Coronary artery (tissue), 2 donors: Measurements from ENCODE around the gene CCDC126.

Experiments
- DNase-seq: peaks from one replicate; pipeline ENCODE4 v3.0.0-alpha.2; 2017; ENCODE audit warnings: low spot score
- H3K27ac ChIP-seq, 2 donors: fragments of 200-600 bp; sonication (generic); one replicate each; pipeline ENCODE4 v1.5.1; 2016 to 2019
- H3K4me3 ChIP-seq: fragments of 200-600 bp; sonication (generic); 2 replicates; pipeline ENCODE4 v1.5.1; 2016; ENCODE audit warnings: mild to moderate bottlenecking, moderate library complexity
- CTCF ChIP-seq: fragments of 200-600 bp; sonication (generic); IDR thresholded peaks from one replicate; pipeline ENCODE4 v1.5.1; 2019; ENCODE audit warnings: antibody characterized with exemption

The CCDC126 gene

DNA sequence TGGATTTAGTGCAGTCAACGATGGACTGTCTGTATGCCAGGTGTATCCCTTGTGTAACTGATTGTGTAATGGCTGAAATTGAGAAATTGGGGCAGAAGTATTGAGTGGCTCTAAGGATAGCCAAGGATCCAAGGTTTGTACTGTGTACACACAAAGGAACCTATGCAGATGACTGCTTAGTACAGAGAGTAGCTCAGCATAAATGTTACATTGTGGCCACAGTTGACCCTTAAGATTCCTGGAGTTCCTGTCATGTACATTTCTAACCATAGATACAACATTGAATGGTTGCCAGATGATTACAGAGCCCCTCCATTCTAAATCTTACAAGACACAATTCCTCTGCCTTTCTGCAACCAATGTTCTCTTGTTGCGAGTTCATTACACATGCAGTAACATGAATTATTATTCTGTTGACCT lies 25.3 kb downstream of the CCDC126 start:
- no peak for TF ChIP-seq CTCF
- no peak for DNase-seq
- no peak overlapping the region for H3K4me3 ChIP-seq
- H3K27ac ChIP-seq = no peak overlapping the region

- Histone ChIP-seq H3K27ac (no peak overlapping the region), H3K4me3 (no peak overlapping the region)
- no peak for DNase-seq
- no peak for TF ChIP-seq CTCF
Observed at GRCh38 chr7:23628370-23628769, 31.2 kb downstream of the CCDC126 start.

DNA sequence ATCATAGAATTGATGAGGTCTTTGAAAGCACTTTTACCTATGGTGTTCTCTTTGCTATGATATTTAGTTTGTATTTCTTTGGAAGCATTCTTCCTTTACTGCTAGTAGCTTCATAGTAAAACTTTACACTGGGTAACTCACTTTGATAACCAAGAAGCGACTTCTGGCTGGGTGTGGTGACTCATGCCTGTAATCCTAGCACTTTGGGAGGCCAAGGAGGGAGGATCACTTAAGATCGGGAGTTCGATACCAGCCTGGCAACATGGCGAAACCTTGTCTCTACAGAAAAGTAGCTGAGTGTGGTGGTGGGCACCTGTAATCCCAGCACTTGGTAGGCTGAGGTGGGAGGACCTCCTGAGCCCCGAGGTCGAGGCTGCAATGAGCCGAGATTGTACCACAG lies 36.2 kb downstream of the CCDC126 start:
- Histone ChIP-seq H3K27ac (no peak overlapping the region), H3K4me3 (no peak overlapping the region)
- no peak for TF ChIP-seq CTCF
- no peak for DNase-seq

GRCh38 chr7:23645822-23646221 lies 48.6 kb downstream of the CCDC126 start:
- no peak for TF ChIP-seq CTCF
- DNase-seq = no peak
- Histone ChIP-seq H3K4me3 (no peak overlapping the region), H3K27ac (no peak overlapping the region)

GRCh38 chr7:23653942-23654341 lies 56.8 kb downstream of the CCDC126 start:
- H3K4me3 ChIP-seq = no peak overlapping the region
- no peak for TF ChIP-seq CTCF
- H3K27ac ChIP-seq = no peak overlapping the region
- no peak for DNase-seq

DNA sequence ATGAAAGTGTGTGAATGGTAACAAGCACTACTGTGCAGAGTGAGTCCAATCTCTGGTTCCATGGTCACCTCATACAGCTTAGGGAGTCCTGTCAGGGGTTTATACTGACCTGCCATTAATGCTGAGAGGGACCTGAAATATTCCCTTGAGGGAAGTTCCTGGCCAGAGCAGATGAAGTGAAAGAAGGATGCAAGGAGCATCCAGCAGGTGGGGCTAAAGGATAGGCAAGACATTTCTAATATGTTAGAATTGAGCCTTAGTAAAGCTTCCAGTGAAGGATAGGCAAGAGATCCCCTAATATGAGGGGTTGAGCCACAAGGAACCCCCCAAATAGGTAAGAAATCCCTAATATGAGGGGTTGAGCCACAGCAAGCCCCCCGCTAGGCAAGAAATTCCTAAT lies 57.3 kb downstream of the CCDC126 start:
- no peak for TF ChIP-seq CTCF
- no peak overlapping the region for H3K4me3 ChIP-seq
- H3K27ac ChIP-seq = no peak overlapping the region
- DNase-seq = no peak

DNA sequence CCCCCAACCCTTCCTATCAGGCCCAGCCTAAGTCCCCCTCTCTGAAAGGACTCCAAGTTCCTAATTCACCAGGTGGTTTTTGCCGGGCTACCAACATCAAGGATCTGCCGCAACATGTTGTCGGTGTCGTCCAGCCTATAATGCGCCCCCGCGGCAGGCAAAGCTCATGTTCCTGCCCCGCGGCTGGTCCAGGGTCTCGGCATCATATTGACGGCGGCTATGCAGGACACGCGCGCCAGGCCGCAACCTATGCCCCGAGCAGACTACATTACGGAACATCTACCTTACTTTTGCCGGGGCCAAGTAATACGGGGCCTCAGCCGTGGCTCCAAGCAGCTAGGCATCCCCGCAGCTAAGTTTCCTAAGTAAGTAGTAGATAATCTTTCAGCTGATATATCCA lies 58.3 kb downstream of the CCDC126 start:
- DNase-seq = no peak
- no peak overlapping the region for H3K4me3 ChIP-seq
- no peak for TF ChIP-seq CTCF
- H3K27ac ChIP-seq = no peak overlapping the region
